GM23248 (cell line): ENCODE measurements around the gene HK3. TPM values are rescaled to one million over a fixed set of nuclear protein-coding genes. Genes with fewer than 3 reads are reported as not detected.
A peak's percentile ranks its signal among the peaks of the same experiment; 100 is the strongest.

ENCODE experiments used
- DNase-seq: peaks from one replicate; pipeline ENCODE4 v3.0.0-alpha.2; 2015
- H2AFZ ChIP-seq: fragments of 200-600 bp; sonication (generic); 2 replicates; pipeline ENCODE4 v1.6.1; 2016; ENCODE audit warnings: antibody characterized with exemption
- H3F3A ChIP-seq: fragments of 200-600 bp; sonication (generic); 2 replicates; pipeline ENCODE4 v1.6.1; 2016; ENCODE audit warnings: mild to moderate bottlenecking, antibody characterized with exemption, mixed run types; ENCODE audit not compliant: insufficient read depth
- H3K27ac ChIP-seq: fragments of 200-600 bp; sonication (generic); 2 replicates; pipeline ENCODE4 v1.5.1; 2016; ENCODE audit warnings: mild to moderate bottlenecking
- H3K27me3 ChIP-seq: fragments of 200-600 bp; sonication (generic); replicated peaks from 2 replicates; pipeline ENCODE4 v1.6.1; 2016; ENCODE audit warnings: mild to moderate bottlenecking; ENCODE audit not compliant: insufficient read depth
- H3K36me3 ChIP-seq: fragments of 200-600 bp; sonication (generic); 2 replicates; pipeline ENCODE4 v1.6.1; 2016; ENCODE audit warnings: low read depth, mild to moderate bottlenecking
- H3K4me1 ChIP-seq: fragments of 200-600 bp; sonication (generic); 2 replicates; pipeline ENCODE4 v1.6.1; 2016; ENCODE audit warnings: mild to moderate bottlenecking; ENCODE audit not compliant: insufficient read depth
- H3K4me2 ChIP-seq: fragments of 200-600 bp; sonication (generic); one replicate; pipeline ENCODE4 v1.6.1; 2016; ENCODE audit warnings: mild to moderate bottlenecking; ENCODE audit not compliant: unreplicated experiment
- H3K4me3 ChIP-seq: fragments of 200-600 bp; sonication (generic); 2 replicates; pipeline ENCODE4 v1.5.1; 2016; ENCODE audit warnings: mild to moderate bottlenecking
- H3K79me2 ChIP-seq: fragments of 200-600 bp; sonication (generic); 2 replicates; pipeline ENCODE4 v1.6.1; 2016; ENCODE audit warnings: mild to moderate bottlenecking; ENCODE audit not compliant: insufficient read depth
- H3K9ac ChIP-seq: fragments of 200-600 bp; sonication (generic); 2 replicates; pipeline ENCODE4 v1.6.1; 2016; ENCODE audit warnings: mild to moderate bottlenecking
- H3K9me2 ChIP-seq: fragments of 200-600 bp; sonication (generic); 2 replicates; pipeline ENCODE4 v1.6.1; 2016; ENCODE audit warnings: mixed run types, mild to moderate bottlenecking, moderate library complexity; ENCODE audit not compliant: insufficient read depth
- H3K9me3 ChIP-seq: fragments of 200-600 bp; sonication (generic); one replicate; pipeline ENCODE4 v1.6.1; 2017; ENCODE audit warnings: low read depth
- H4K20me1 ChIP-seq: fragments of 200-600 bp; sonication (generic); 2 replicates; pipeline ENCODE4 v1.6.0; 2016; ENCODE audit not compliant: insufficient read depth
- EZH2 ChIP-seq: fragments of 200-600 bp; sonication (generic); IDR thresholded peaks from 2 replicates; pipeline ENCODE4 v1.6.1; 2018; ENCODE audit warnings: antibody characterized with exemption, mild to moderate bottlenecking; ENCODE audit not compliant: insufficient read depth, poor library complexity, severe bottlenecking
- EZH2phosphoT487 ChIP-seq: fragments of 200-600 bp; sonication (generic); IDR thresholded peaks from 2 replicates; pipeline ENCODE4 v1.6.1; 2018; ENCODE audit warnings: antibody characterized with exemption, moderate library complexity, mild to moderate bottlenecking, low read depth; ENCODE audit not compliant: insufficient read depth
- WGBS, 2 experiments: methylation state at CpG; one replicate each; pipeline ENCODE4 v1.1.6; 2015 to 2017; ENCODE audit warnings: low lambda C conversion rate in 2 of 2, low coverage in 1 of 2; ENCODE audit errors: missing lambda C conversion rate in 2 of 2; 5-methylcytosine and 5-hydroxymethylcytosine counted together
- in situ Hi-C: fragments of 300-500 bp; cut with MboI; formaldehyde crosslinking; loops from 2 replicates; pipeline ENCODE4 v1.15.0; 2020
- polyA plus RNA-seq: library from polyadenylated mRNA; unstranded; fragments of >200 nt; fragmentation: Nextera tagmentation; extraction: Ambion mirVana; gene quantifications from 2 replicates; pipeline ENCODE4 v1.2.1, GENCODE V29; 2016
- total RNA-seq: library from RNA; depleted of rRNA; stranded (reverse); fragments of >200 nt; shearing (Covaris generic); gene quantifications from 2 replicates; pipeline ENCODE4 v1.2.3, GENCODE V29; 2014

The HK3 gene
- total and polyA plus RNA-seq, 2 experiments from 2014 or later = not detected

DNA sequence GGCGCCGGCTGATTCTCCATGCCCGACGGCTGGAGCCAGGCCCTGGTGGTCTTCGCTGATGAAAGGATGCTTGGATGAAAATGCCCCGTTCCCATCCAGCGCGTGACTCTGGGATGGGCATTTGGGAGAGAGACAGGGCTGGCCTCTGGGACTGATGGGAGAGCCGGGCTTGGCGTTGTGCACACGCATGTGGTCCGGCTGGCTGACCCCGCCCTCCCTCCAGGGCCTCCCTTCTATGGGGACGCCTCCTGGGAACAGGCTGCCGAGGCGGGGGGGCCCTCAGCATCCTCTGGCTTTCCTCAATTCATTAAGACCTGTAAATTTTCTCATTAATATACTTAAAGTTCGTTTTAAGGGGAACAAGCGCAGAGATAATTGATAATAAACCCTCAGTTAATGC lies 52.0 kb downstream of the HK3 start:
- H3K79me2 ChIP-seq = no peaks in the 10 kb centered on the region
- DNase-seq = no peak
- H3K9ac ChIP-seq = no peak overlapping the region
- no peak overlapping the region for H2AFZ ChIP-seq
- WGBS, 2 experiments = 32 to 34% methylated on average over 18 of the region's 18 CpGs
- H4K20me1 ChIP-seq = no peaks in the 10 kb centered on the region
- no peak overlapping the region for H3K27ac ChIP-seq
- H3K36me3 ChIP-seq = no peaks in the 10 kb centered on the region
- no peaks in the 10 kb centered on the region for H3F3A ChIP-seq
- H3K4me3 ChIP-seq = no peak overlapping the region
- no peak for TF ChIP-seq EZH2phosphoT487
- no peaks in the 10 kb centered on the region for H3K4me1 ChIP-seq
- in situ Hi-C loops = no loop called here
- H3K27me3 ChIP-seq = peaks cover 3% of the 10 kb centered on the region; the same call in 1 of the 2 replicates
- no peaks in the 10 kb centered on the region for H3K9me2 ChIP-seq
- H3K4me2 ChIP-seq = no peak overlapping the region
- H3K9me3 ChIP-seq = no peaks in the 10 kb centered on the region

DNA sequence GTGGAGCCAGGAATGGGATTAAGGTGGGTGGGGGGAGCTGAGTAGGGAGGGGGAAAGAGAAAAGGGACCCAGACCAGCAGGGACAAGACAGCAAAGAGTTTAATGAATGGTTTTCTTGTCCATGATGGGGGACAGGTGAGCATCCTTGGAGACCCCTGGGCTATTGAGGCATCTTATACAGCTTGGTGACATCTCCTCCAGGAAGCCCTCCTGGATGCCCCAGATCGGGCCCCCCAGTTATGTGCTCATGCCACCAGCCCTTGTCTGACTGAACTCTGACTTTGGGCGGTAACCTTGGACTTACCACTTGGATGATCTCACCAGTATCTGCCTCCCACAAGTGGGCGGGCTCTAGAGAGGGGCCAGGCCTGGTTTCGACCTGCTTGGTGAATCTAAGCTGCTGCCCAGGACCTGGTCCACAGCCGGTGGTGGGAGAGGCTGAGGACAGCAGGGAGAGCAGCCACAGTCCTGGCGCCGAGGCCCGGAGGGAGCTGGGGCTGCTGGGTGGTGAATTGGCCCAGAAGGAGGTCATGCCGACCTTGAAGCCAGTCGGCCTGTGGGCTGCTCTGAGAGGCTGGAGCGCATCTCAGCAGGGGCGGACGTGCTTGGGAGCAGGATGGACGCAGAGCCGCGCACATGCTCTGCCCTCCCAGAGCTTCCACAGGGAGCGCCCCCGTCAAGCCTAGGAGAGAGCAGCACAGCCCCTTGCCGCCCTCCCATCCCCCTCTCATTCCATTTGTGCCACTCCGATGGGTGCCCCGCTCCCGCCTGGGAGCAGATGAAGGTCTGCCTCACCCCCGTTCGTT lies 52.6 kb downstream of the HK3 start:
- Histone ChIP-seq H3K27ac (no peak overlapping the region), H4K20me1 (no peaks in the 10 kb centered on the region), H3K4me1 (no peaks in the 10 kb centered on the region), H3K9me3 (no peaks in the 10 kb centered on the region), H3K36me3 (no peaks in the 10 kb centered on the region), H3K27me3 (peaks cover 3% of the 10 kb centered on the region; the same call in 1 of the 2 replicates), H3K9ac (no peak overlapping the region), H3K4me2 (no peak overlapping the region), H3F3A (no peaks in the 10 kb centered on the region), H2AFZ (no peak overlapping the region), H3K79me2 (no peaks in the 10 kb centered on the region), H3K4me3 (no peak overlapping the region), H3K9me2 (no peaks in the 10 kb centered on the region)
- DNase-seq = peak; percentile 54
- in situ Hi-C loops = no loop called here
- 20 to 25% methylated on average over 23 to 24 of the region's 24 CpGs for WGBS, 2 experiments
- TF ChIP-seq EZH2 (no peak), EZH2phosphoT487 (no peak)

DNA sequence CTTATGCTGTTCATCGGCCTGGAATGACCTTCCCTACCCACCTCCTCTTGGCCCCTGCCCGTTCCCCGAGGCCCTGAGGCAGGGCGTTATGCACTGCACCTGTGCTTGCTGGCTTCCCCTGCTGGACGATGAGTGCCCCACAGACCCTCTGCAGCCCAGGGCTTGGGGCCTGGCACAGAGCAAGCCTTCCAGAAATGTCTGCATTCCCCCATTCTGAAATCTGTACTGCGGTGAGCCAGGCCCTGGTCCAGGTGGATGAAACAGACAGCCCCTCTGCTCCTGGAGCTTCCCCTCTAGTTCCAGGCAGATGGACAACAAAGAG lies 53.8 kb downstream of the HK3 start:
- no peak for DNase-seq
- Histone ChIP-seq H3K4me1 (no peaks in the 10 kb centered on the region), H3K9me3 (no peaks in the 10 kb centered on the region), H3K9ac (no peak overlapping the region), H3K27ac (no peak overlapping the region), H3K27me3 (peaks cover 9% of the 10 kb centered on the region; the same call in 1 of the 2 replicates), H3F3A (no peaks in the 10 kb centered on the region), H3K4me3 (no peak overlapping the region), H3K9me2 (no peaks in the 10 kb centered on the region), H3K4me2 (no peak overlapping the region), H4K20me1 (no peaks in the 10 kb centered on the region), H2AFZ (no peak overlapping the region), H3K79me2 (no peaks in the 10 kb centered on the region), H3K36me3 (no peaks in the 10 kb centered on the region)
- WGBS, 2 experiments = 32 to 41% methylated on average over 6 of the region's 6 CpGs
- TF ChIP-seq EZH2 (no peak), EZH2phosphoT487 (no peak)
- in situ Hi-C loops = no loop called here

DNA sequence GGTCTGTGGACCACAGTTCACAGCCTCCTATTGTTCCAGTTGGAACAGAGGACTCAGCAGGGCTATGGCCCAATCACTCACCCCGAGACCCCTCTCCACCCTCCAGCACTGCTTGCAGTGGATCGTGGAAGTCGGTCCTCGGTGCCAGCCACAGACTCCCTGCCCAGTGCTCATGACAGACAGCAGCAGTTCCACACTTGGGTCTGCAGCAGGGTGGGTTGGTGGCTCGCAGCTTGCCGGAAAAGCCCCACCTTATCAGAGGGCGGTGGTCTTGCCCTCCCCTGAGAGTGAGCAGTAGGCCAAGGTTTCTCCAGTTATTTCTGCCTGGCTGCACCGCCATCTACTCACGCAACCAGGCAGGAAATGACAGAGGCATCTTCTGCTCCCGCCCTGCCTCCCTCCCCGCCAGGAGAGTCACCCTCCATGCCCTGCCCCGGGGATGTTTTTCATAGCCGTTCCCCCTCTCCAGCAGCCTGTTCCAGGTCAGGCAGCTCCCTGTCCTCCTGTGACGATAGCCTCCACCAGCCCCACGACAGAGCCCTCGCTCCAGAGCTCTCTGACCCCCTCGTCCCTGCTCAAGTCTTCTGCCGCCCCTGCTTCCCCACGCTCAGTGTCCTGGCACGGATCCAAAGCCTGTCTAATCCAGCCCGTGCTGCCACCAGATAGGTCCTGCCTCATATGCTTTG lies 54.3 kb downstream of the HK3 start:
- Histone ChIP-seq H3K9me2 (no peaks in the 10 kb centered on the region), H3K36me3 (no peaks in the 10 kb centered on the region), H3F3A (no peaks in the 10 kb centered on the region), H3K4me1 (no peaks in the 10 kb centered on the region), H3K9me3 (no peaks in the 10 kb centered on the region), H4K20me1 (no peaks in the 10 kb centered on the region), H2AFZ (no peak overlapping the region), H3K79me2 (no peaks in the 10 kb centered on the region), H3K27me3 (peaks cover 10% of the 10 kb centered on the region; the same call in 1 of the 2 replicates), H3K9ac (no peak overlapping the region), H3K4me2 (no peak overlapping the region), H3K27ac (no peak overlapping the region), H3K4me3 (no peak overlapping the region)
- peak; percentile 71 for DNase-seq
- 40 to 43% methylated on average over 17 to 21 of the region's 21 CpGs for WGBS, 2 experiments
- in situ Hi-C loops = no loop called here
- TF ChIP-seq EZH2phosphoT487 (no peak), EZH2 (no peak)
